RWPE2 (cell line): ENCODE measurements around the gene CYP26C1.

Experiments used
- ATAC-seq: fragments of 200-7000 bp; cut with Tn5 transposase; 3 replicates; pipeline ENCODE4 v1.9.1; 2021; ENCODE audit warnings: low read depth
- DNase-seq: peaks from one replicate; pipeline ENCODE4 v3.0.0-alpha.2; 2020; ENCODE audit warnings: low spot score
- H3K27ac ChIP-seq: fragments of 450-650 bp; 2 replicates; pipeline ENCODE4 v1.5.1; 2017; ENCODE audit warnings: mild to moderate bottlenecking; ENCODE audit not compliant: poor library complexity, severe bottlenecking
- H3K27me3 ChIP-seq: fragments of 250-450 bp; sonication (Bioruptor Pico); 2 replicates; pipeline ENCODE4 v1.5.1; 2021; ENCODE audit warnings: mild to moderate bottlenecking, moderate library complexity; ENCODE audit not compliant: insufficient read depth, poor library complexity, severe bottlenecking
- H3K36me3 ChIP-seq: fragments of 250-450 bp; sonication (Bioruptor Pico); 2 replicates; pipeline ENCODE4 v1.5.1; 2020; ENCODE audit warnings: low read depth, mild to moderate bottlenecking, moderate library complexity
- H3K4me1 ChIP-seq: fragments of 250-450 bp; sonication (Bioruptor Pico); 2 replicates; pipeline ENCODE4 v1.5.1; 2021; ENCODE audit warnings: mild to moderate bottlenecking, moderate library complexity; ENCODE audit not compliant: insufficient read depth, poor library complexity, severe bottlenecking
- H3K4me3 ChIP-seq: fragments of 250-450 bp; sonication (Bioruptor Pico); 2 replicates; pipeline ENCODE4 v1.5.1; 2021; ENCODE audit warnings: mild to moderate bottlenecking, moderate library complexity; ENCODE audit not compliant: severe bottlenecking
- H3K9me3 ChIP-seq: fragments of 250-450 bp; sonication (Bioruptor Pico); 2 replicates; pipeline ENCODE4 v1.5.1; 2021; ENCODE audit warnings: mild to moderate bottlenecking, moderate library complexity; ENCODE audit not compliant: severe bottlenecking
- TF ChIP-seq, protein P1 (sequence below): fragments of 450-650 bp; IDR thresholded peaks from one replicate; pipeline ENCODE4 v1.5.1; 2017; ENCODE audit warnings: mild to moderate bottlenecking, moderate library complexity; ENCODE audit not compliant: poor library complexity, severe bottlenecking

The CYP26C1 gene

GRCh38 chr10:93063977-93064660 is 3.5 kb downstream of the CYP26C1 start:
- H3K27ac ChIP-seq = no peak overlapping the region
- TF ChIP-seq, protein P1, sequence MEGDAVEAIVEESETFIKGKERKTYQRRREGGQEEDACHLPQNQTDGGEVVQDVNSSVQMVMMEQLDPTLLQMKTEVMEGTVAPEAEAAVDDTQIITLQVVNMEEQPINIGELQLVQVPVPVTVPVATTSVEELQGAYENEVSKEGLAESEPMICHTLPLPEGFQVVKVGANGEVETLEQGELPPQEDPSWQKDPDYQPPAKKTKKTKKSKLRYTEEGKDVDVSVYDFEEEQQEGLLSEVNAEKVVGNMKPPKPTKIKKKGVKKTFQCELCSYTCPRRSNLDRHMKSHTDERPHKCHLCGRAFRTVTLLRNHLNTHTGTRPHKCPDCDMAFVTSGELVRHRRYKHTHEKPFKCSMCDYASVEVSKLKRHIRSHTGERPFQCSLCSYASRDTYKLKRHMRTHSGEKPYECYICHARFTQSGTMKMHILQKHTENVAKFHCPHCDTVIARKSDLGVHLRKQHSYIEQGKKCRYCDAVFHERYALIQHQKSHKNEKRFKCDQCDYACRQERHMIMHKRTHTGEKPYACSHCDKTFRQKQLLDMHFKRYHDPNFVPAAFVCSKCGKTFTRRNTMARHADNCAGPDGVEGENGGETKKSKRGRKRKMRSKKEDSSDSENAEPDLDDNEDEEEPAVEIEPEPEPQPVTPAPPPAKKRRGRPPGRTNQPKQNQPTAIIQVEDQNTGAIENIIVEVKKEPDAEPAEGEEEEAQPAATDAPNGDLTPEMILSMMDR = no peak
- H3K4me1 ChIP-seq = no peaks in the 10 kb centered on the region
- no peaks in the 10 kb centered on the region for H3K36me3 ChIP-seq
- H3K9me3 ChIP-seq = no peaks in the 10 kb centered on the region
- no peak for DNase-seq
- no peak for ATAC-seq
- no peak overlapping the region for H3K4me3 ChIP-seq
- peaks cover 70% of the 10 kb centered on the region for H3K27me3 ChIP-seq

DNA sequence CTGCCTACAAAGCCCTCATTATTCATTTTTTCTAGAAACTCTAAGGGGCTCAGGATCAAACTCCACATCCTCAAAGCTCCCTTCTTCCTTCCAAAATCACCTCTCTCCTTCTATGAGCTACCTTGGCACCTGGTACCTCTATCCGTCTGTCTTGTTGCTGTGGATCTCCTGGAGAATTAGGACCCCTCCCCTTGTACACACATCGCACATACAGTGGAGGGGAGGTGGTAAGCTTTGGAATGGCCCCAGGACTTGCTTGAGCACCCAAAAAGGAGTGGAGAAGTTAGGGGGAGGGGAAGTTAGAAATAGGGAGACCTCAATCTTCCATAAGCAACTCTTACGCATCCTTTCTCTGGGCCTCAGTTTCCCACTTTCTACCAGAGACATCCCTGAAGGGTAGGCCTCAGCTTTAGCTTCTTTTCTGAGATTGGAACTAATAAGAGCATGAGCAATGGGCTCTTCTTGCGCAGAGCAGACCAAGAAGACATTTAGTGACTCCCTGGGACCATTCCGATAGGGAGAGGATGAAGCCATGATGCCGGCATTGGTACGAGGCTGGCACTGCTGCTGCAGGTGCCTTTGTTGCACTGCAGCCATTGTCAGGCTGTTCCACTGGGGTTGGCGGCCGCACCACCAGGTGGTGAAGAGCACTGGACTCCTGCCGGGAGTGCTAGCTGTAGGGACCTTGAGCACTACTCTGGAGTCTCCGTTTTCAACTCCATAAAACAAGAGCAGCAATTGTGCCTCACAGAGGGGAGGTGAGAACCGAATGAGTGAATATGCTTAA is 4.5 kb downstream of the CYP26C1 start:
- no peaks in the 10 kb centered on the region for H3K4me1 ChIP-seq
- no peak overlapping the region for H3K27ac ChIP-seq
- H3K27me3 ChIP-seq = peaks cover 73% of the 10 kb centered on the region
- TF ChIP-seq, protein P1 = no peak
- ATAC-seq = no peak
- no peak overlapping the region for H3K4me3 ChIP-seq
- no peak for DNase-seq
- H3K36me3 ChIP-seq = no peaks in the 10 kb centered on the region
- H3K9me3 ChIP-seq = no peaks in the 10 kb centered on the region

DNA sequence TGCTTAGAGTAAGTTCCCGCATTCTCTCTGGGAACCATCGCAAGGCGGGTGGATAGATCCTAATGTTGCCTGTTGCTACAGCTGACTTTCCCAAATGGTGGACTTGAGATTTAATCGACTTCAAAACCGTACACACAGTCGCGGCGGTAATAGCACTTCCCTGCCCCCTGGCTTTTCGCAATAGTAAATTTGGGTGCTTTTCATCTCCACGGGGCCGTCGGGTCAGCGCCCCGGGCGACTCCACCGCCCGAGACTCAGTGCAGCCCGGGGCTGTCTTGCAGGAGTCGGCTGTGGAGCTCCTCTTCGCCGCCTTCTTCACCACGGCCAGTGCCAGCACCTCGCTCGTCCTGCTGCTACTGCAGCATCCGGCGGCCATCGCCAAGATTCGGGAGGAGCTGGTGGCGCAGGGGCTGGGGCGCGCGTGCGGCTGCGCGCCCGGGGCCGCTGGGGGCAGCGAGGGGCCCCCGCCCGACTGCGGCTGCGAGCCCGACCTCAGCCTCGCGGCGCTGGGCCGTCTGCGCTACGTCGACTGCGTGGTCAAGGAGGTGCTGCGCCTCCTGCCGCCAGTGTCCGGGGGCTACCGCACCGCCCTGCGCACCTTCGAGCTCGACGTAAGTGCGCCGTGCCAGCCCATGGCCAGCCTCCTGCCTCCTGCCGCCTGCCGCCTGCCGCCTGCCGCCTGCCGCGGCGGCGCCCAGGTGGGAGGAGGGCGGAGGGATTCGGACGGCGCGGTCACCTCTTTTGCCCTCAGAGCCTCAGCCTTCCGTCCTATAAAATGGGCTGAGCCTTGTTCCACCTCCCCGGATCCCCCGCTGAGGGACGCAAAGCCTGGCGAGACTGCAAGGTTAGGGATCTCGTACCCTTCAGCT is 5.3 kb downstream of the CYP26C1 start:
- H3K27me3 ChIP-seq = peaks cover 75% of the 10 kb centered on the region
- H3K27ac ChIP-seq = no peak overlapping the region
- no peak for DNase-seq
- H3K9me3 ChIP-seq = no peaks in the 10 kb centered on the region
- H3K4me1 ChIP-seq = no peaks in the 10 kb centered on the region
- H3K4me3 ChIP-seq = no peak overlapping the region
- no peaks in the 10 kb centered on the region for H3K36me3 ChIP-seq
- TF ChIP-seq, protein P1 = no peak
- ATAC-seq = no peak

GRCh38 chr10:93066544-93066913 is 5.9 kb downstream of the CYP26C1 start:
- Histone ChIP-seq H3K4me3 (no peak overlapping the region), H3K9me3 (no peaks in the 10 kb centered on the region), H3K36me3 (no peaks in the 10 kb centered on the region), H3K27ac (no peak overlapping the region), H3K4me1 (no peaks in the 10 kb centered on the region), H3K27me3 (peaks cover 78% of the 10 kb centered on the region)
- TF ChIP-seq, protein P1 = no peak
- DNase-seq = no peak
- no peak for ATAC-seq
